NCI-H128 (cell line): ENCODE measurements around the gene TBC1D22A.

Experiments
- DNase-seq: peaks from one replicate; lab custom pipeline; 2025; ENCODE audit not compliant: unreplicated experiment; lab: John Stamatoyannopoulos, UW

Gene TBC1D22A

DNA sequence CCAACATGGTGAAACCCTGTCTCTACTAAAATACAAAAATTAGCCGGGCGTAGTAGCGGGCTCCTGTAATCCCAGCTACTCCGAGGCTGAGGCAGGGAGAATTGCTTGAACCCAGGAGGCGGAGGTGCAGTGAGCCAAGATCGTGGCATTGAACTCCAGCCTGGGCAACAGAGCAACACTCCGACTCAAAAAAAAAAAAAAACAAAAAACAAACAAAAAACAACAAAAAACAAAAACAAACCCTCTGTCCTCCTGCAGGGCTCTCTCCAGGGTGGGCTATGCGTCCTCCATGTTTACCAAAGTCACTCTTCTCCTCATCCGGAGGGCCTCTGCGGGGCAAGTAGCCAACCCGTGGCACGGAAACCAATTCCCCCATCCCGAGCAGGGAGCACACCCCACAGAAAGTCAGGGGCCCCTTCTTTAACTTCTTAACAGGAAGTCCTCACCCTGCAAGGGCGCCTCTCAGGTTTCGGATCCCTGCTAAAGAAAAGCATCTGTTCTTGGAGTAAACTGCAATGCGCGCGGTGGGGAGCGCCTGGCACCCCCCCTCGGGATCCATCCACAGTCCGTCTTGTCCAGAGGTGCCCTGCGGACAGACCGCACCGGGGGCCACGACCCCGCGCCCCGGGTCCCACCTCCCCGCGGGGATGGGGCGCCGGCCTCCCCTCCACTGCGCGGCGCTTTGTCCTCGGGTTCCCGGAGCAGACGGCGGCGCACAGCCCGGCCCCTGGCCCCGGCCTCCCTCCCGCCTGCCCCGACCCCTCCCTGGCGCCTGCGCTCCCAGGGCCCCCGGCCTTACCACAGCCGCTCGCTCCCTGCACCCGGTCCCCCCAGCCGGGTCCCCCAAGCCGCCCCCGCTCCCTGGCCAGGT lies 25.1 kb upstream of the TBC1D22A start:
- DNase-seq, result no peak

- DNase-seq, result no peak
These were observed 24.3 kb upstream of the TBC1D22A start, which contains the start of gene CERK for GRCh38 chr22:46737976-46738646. TSS of gene CERK (minus strand) at chr22:46738252. CDS start at chr22:46738148, 104 bp downstream.

- no peak for DNase-seq
These were observed 23.8 kb upstream of the TBC1D22A start for GRCh38 chr22:46738647-46739093.

GRCh38 chr22:46739094-46739870 lies 23.2 kb upstream of the TBC1D22A start:
- no peak for DNase-seq

GRCh38 chr22:46740910-46741780 lies 21.3 kb upstream of the TBC1D22A start:
- no peak for DNase-seq

GRCh38 chr22:46741974-46742519 lies 20.4 kb upstream of the TBC1D22A start:
- DNase-seq, result no peak

DNA sequence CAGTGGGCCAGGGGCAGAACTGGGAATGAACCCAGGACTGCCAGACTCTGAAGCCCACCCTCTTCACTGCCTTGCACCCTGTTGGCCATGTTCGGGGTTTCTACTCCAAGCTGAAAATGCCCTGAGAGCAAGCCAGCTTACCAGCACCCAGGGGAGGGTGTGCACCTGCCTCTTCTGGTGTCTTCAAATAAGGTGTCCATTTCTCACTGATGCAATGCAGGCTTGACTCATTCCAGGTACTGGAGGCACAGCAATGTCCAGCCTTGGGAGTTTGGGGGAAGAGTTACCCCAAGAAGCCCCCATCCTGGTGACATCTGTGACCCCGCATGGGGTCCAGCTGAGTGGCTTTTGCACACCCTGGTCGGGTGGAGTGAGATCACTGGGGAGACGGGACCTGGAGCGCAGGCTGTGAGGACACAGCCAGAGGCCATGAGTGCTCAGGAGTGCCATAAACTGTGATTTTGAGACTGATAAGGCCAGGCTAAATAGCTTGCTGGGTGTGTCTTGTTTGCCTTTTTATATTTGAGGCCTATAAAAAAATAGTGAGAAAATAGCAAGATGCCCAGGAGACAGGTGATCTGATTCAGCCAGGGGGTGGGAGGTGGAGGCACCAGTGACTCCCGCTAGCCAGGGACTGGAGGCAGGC lies 19.8 kb upstream of the TBC1D22A start:
- no peak for DNase-seq

GRCh38 chr22:46744581-46744980 lies 17.9 kb upstream of the TBC1D22A start:
- DNase-seq, result no peak

- no peak for DNase-seq
These were observed 16.3 kb upstream of the TBC1D22A start for GRCh38 chr22:46746192-46746591.

DNA sequence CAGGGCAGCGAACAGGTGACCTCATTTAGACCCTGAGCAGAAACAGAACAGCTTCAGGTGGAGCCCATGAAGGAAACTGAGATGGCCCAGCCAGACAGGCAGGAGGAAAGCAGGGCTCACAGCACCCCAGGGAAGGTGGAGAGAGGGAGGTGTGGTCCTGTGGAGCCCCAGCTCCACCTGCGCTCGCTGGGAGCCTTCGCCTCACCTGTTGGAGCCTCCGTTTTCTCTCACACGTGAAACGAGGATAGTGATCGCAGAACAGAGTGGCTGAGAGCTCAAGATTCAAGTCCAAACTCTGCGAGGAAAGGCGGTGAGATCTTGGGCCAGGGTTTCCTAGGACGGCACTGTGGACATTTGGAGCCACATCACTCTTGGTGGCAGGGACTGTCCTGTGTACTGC lies 15.8 kb upstream of the TBC1D22A start:
- no peak for DNase-seq

GRCh38 chr22:46747646-46748045 lies 14.8 kb upstream of the TBC1D22A start:
- DNase-seq, result no peak

DNA sequence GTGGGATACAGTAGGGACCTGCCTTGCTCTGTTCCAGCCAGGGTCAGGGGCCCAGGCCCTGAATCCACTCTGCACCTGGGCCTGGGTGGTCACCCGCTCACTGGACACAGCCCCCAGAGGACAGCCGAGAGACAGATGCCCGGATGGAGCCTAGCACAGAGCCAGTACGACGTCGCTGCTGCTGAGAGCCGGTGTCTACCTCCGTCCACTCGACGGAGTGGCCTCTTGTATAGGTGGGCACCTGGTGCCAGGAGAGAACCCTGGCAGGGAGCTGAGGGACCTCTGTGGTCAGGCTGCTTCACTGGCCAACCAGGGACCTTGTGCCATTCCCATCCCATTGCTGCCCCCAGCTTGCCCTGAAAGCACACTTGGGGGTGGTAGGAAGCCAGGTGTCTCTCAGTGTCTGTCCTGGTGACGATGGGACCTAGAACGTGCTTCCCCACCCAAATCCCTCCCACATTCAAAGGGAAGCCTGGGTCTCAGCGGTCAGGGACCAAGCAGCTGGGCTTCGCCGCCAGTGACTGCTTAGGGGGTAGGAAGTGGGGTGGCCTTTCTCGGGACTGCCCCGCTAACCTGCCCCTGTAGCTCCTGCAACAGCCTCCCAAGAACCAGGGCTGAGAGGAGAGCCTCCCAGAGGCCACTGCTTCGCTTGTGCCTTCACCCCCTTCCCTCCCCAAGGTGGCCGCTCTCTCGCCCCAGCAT lies 14.1 kb upstream of the TBC1D22A start:
- no peak for DNase-seq

- DNase-seq, result no peak
These were observed 13.4 kb upstream of the TBC1D22A start for GRCh38 chr22:46748908-46749675.

DNA sequence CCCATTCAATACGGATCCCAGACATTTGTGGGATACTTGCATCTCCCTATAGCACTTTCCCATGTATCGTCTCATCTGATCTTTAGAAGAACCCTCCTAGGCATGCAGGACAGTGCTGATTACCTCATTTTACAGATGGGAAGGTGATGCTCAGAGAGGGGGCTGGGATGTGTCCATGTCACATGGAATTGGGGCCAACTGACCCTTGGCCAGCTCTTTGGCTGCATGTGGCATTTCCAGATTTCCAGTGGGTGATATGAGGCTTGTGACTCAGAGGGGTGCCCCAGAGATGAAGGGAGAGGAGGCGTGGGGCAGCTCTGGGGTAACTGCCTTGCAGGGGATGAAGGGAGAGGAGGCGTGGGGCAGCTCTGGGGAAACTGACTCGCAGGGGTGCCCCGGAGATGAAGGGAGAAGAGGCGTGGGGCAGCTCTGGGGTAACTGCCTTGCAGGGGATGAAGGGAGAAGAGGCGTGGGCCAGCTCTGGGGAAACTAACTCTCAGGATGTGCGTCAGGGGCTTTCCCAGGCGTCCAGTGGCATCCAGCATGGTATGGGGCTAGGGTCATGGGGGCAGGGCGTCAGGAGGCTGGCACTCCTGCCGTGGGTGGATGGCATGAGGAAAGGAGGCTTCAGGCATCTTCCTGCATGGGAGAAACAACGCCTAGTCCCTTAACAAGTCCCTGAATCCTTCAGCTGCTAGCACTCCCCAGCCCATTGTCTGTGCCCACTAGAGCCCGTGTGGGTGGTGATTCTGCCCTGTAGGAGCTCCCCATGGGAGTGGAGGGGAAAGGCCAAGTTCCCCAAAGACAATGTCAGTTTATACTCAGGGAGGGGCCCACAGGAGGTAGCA lies 12.5 kb upstream of the TBC1D22A start:
- DNase-seq, result no peak

DNA sequence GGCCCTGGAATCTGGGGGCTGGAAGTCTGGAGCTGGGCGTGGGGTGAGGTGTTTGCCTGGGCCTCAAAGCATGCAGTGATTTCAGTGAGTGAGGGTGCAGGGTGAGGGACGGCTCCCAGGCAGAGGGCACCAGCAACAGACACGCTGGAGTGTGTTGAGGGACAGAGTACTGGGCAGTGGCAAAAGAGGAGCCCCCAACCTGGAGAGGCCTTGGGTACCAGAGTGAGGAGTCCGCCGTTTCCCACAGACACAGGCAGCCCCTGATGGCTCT lies 12.0 kb upstream of the TBC1D22A start:
- no peak for DNase-seq

DNA sequence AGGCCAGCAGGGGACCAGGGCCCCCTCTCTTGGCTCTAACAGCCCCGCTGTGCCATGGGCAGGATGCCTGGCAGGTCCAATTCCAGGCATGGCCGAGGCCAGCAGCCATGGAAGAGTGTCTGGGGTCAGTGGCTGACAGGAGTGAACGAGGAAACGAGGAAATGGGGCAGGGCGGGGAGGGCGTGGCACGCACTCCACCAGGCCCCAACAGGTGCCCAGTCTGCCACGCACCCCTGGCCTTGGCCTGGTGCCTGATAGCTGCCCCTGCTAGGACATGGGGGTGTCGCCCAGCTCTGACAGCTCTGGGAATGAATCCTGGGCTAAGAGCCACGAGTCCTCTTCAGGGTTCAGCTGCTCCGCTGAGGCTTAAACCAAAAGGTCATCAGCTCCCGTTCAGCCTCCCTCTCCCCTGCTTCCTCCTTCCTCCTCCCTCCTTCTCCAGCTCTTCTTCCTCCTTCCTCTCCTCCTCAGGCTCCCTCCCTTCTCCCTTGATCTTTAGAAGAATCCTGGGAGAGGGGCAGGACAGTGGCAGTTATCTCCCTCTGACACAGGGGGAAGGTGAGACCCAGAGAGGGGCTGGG lies 11.5 kb upstream of the TBC1D22A start:
- no peak for DNase-seq

GRCh38 chr22:46752286-46752987 lies 10.0 kb upstream of the TBC1D22A start:
- DNase-seq, result no peak
